Measurements from ENCODE around the gene DGKQ. TPM values are rescaled to one million over a fixed set of nuclear protein-coding genes. Genes with fewer than 3 reads are reported as not detected.

Gene DGKQ
- total and polyA plus RNA-seq, 2 experiments from 2014 or later, result 4.0 to 22.4 TPM

DNA sequence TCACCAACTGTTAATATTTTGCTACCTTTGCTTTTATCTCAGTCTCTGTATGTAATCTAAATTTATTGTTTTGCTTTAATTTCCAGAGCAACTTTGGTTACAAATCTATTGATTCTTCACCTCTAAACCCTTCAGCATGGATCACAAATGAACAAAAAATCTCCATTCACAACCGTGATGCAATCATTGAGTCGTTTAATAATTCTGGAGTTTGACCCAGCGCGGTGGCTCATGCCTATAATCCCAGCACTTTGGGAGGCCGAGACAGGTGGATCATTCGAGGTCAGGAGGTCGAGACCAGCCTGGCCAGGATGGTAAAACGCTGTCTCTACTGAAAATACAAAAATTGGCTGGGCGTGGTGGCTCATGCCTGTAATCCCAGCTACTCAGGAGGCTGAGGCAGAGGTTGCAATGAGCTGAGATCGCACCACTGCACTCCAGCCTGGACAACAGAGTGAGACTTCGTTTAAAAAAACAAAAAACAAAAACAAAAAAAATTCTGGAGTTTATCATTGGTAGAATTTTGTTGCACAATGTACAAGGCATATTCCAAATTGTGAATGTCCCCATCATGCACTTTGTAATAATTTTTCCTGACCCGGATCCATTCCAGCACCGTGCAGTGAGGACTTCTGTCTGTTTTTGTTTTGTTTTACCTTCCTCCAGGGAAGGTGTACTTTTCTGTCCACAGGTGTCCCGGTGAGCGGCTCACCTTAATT, 11.1 kb upstream of the DGKQ start (continued):
- TF ChIP-seq, protein P1, sequence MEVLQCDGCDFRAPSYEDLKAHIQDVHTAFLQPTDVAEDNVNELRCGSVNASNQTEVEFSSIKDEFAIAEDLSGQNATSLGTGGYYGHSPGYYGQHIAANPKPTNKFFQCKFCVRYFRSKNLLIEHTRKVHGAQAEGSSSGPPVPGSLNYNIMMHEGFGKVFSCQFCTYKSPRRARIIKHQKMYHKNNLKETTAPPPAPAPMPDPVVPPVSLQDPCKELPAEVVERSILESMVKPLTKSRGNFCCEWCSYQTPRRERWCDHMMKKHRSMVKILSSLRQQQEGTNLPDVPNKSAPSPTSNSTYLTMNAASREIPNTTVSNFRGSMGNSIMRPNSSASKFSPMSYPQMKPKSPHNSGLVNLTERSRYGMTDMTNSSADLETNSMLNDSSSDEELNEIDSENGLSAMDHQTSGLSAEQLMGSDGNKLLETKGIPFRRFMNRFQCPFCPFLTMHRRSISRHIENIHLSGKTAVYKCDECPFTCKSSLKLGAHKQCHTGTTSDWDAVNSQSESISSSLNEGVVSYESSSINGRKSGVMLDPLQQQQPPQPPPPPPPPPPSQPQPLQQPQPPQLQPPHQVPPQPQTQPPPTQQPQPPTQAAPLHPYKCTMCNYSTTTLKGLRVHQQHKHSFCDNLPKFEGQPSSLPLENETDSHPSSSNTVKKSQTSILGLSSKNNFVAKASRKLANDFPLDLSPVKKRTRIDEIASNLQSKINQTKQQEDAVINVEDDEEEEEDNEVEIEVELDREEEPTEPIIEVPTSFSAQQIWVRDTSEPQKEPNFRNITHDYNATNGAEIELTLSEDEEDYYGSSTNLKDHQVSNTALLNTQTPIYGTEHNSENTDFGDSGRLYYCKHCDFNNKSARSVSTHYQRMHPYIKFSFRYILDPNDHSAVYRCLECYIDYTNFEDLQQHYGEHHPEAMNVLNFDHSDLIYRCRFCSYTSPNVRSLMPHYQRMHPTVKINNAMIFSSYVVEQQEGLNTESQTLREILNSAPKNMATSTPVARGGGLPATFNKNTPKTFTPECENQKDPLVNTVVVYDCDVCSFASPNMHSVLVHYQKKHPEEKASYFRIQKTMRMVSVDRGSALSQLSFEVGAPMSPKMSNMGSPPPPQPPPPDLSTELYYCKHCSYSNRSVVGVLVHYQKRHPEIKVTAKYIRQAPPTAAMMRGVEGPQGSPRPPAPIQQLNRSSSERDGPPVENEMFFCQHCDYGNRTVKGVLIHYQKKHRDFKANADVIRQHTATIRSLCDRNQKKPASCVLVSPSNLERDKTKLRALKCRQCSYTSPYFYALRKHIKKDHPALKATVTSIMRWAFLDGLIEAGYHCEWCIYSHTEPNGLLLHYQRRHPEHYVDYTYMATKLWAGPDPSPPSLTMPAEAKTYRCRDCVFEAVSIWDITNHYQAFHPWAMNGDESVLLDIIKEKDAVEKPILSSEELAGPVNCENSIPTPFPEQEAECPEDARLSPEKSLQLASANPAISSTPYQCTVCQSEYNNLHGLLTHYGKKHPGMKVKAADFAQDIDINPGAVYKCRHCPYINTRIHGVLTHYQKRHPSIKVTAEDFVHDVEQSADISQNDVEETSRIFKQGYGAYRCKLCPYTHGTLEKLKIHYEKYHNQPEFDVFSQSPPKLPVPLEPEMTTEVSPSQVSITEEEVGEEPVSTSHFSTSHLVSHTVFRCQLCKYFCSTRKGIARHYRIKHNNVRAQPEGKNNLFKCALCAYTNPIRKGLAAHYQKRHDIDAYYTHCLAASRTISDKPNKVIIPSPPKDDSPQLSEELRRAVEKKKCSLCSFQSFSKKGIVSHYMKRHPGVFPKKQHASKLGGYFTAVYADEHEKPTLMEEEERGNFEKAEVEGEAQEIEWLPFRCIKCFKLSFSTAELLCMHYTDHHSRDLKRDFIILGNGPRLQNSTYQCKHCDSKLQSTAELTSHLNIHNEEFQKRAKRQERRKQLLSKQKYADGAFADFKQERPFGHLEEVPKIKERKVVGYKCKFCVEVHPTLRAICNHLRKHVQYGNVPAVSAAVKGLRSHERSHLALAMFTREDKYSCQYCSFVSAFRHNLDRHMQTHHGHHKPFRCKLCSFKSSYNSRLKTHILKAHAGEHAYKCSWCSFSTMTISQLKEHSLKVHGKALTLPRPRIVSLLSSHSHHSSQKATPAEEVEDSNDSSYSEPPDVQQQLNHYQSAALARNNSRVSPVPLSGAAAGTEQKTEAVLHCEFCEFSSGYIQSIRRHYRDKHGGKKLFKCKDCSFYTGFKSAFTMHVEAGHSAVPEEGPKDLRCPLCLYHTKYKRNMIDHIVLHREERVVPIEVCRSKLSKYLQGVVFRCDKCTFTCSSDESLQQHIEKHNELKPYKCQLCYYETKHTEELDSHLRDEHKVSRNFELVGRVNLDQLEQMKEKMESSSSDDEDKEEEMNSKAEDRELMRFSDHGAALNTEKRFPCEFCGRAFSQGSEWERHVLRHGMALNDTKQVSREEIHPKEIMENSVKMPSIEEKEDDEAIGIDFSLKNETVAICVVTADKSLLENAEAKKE (CRISPR knock-in tag; IDR thresholded peaks at IDR 0.05), result no peak
- no peak for TF ChIP-seq CREB1 (CRISPR knock-in tag; IDR thresholded peaks at IDR 0.05; ENCODE audit: low read depth)
- TF ChIP-seq POLR2AphosphoS5 (IDR thresholded peaks at IDR 0.05; ENCODE audit: low read depth), result no peak

DNA sequence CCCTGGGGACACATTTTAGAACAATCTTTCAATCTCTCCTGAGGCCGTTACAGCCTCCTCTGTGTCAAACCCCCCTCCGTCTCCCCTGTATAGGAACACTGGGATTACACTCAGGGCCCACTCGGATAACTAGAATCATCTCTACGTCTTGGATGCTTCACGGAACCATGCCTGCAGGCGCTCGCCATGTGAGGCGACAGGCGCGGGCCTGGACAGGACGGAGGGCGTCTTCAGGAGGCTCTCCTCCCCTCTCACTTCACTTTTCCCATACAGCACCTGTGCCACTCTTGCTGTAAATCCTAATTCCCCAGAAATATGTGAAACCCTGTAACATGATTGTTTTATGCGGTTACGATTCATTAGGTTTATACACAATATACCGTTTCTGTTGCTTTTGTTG, 9.4 kb upstream of the DGKQ start:
- Mint-ChIP-seq H3K9me3 (no peaks in the 10 kb centered on the region), H3K27ac (no peak overlapping the region), H3K36me3 (ENCODE audit: low read depth) (no peaks in the 10 kb centered on the region), H3K4me3 (no peak overlapping the region), H3K27me3 (ENCODE audit: insufficient read depth, low read depth, poor library complexity) (peaks cover 40% of the 10 kb centered on the region), H3K4me1 (peaks cover 7% of the 10 kb centered on the region)
- H3K79me2 ChIP-seq (replicated peaks; ENCODE audit: insufficient read depth), result no peaks in the 10 kb centered on the region
- H3K4me1 ChIP-seq (ENCODE audit: insufficient read depth), result peaks cover 16% of the 10 kb centered on the region
- no peaks in the 10 kb centered on the region for H4K20me1 ChIP-seq (replicated peaks; ENCODE audit: insufficient read depth)
- H3K27ac ChIP-seq (ENCODE audit: low read depth), result no peak overlapping the region
- H3K36me3 ChIP-seq (ENCODE audit: insufficient read depth), result no peaks in the 10 kb centered on the region
- no peak overlapping the region for H2AFZ ChIP-seq
- H3K4me2 ChIP-seq, result no peak overlapping the region
- peaks cover 9% of the 10 kb centered on the region; the same call in 1 of the 2 replicates for H3F3A ChIP-seq (replicated peaks; ENCODE audit: low read depth)
- H3K9me2 ChIP-seq (ENCODE audit: insufficient read depth), result no peaks in the 10 kb centered on the region
- H3K27me3 ChIP-seq (ENCODE audit: insufficient read depth), result peaks cover 17% of the 10 kb centered on the region
- DNase-seq (ENCODE audit: low spot score) (no peak), ATAC-seq (no peak)
- no peak overlapping the region for H3K4me3 ChIP-seq
- TF ChIP-seq ZNF114 (CRISPR knock-in tag; IDR thresholded peaks at IDR 0.05) (no peak), EZH2 (IDR thresholded peaks at IDR 0.05; ENCODE audit: low read depth, unreplicated experiment) (no peak), EZH2phosphoT487 (IDR thresholded peaks at IDR 0.05; ENCODE audit: unreplicated experiment) (no peak)
- TF ChIP-seq, protein P2, sequence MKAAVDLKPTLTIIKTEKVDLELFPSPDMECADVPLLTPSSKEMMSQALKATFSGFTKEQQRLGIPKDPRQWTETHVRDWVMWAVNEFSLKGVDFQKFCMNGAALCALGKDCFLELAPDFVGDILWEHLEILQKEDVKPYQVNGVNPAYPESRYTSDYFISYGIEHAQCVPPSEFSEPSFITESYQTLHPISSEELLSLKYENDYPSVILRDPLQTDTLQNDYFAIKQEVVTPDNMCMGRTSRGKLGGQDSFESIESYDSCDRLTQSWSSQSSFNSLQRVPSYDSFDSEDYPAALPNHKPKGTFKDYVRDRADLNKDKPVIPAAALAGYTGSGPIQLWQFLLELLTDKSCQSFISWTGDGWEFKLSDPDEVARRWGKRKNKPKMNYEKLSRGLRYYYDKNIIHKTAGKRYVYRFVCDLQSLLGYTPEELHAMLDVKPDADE (IDR thresholded peaks at IDR 0.05), result no peak
- TF ChIP-seq, protein P1 (CRISPR knock-in tag; IDR thresholded peaks at IDR 0.05), result no peak

All from GM23338 (cell line).